Measurements from ENCODE around the gene ITGAD. TPM values are rescaled to one million over a fixed set of nuclear protein-coding genes. Genes with fewer than 3 reads are reported as not detected.

Gene ITGAD
- total and polyA plus RNA-seq, 2 donors (not counting 1 experiment from before 2014, with no cell fraction given): 0.19 TPM; not detected in 1

GRCh38 chr16:31404353-31405064 is 11.4 kb downstream of the ITGAD start:
- Histone ChIP-seq H2AFZ (ENCODE audit: insufficient read depth, low read depth, low read length, poor library complexity, severe bottlenecking) (peak overlapping the region; percentile 28), H4K20me1 (ENCODE audit: control insufficient read depth, insufficient read depth, low read length, poor library complexity, severe bottlenecking) (no peaks in the 10 kb centered on the region), H3K27me3 (replicated peaks in 1 of 4; ENCODE audit: control extremely low read depth in 1 of 4, control insufficient read depth in 3 of 4, insufficient read depth in 4 of 4, low read length in 3 of 4) (no peaks in the 10 kb centered on the region), H3K4me2 (replicated peaks; ENCODE audit: low read depth, low read length, poor library complexity, severe bottlenecking) (no peak overlapping the region), H3K27ac (ENCODE audit: low read length in 2 of 2) (no peak overlapping the region), H3K36me3 (replicated peaks in 1 of 2; ENCODE audit: control extremely low read depth in 1 of 2, control insufficient read depth in 1 of 2, extremely low read depth in 1 of 2, insufficient read depth in 2 of 2, low read length in 1 of 2) (no peaks in the 10 kb centered on the region), H3K4me1 (ENCODE audit: control insufficient read depth in 2 of 2, insufficient read depth in 2 of 2, low read length in 2 of 2) (peaks cover 0 to 7% of the 10 kb centered on the region in 2 donors), H3K4me3 (ENCODE audit: control extremely low read depth in 1 of 5, extremely low read depth in 1 of 5, insufficient read depth in 1 of 5, low read depth in 2 of 5, low read length in 4 of 5) (no peak overlapping the region), H3K9me3 (ENCODE audit: control extremely low read depth in 1 of 3, control insufficient read depth in 2 of 3, insufficient read depth in 1 of 3, low read length in 2 of 3) (peaks cover 0 to 9% (median 3%) of the 10 kb centered on the region in 3 donors), H3K79me2 (ENCODE audit: control insufficient read depth, insufficient read depth, low read length) (no peaks in the 10 kb centered on the region), H3K9ac (ENCODE audit: low read length) (no peak overlapping the region)
- H3K27me3 Mint-ChIP-seq: peaks cover 3% of the 10 kb centered on the region
- DNase-seq: no peak
- ATAC-seq (ENCODE audit: low read depth): no peak
- no peak overlapping the region for H3K27ac Mint-ChIP-seq
- H3K4me1 Mint-ChIP-seq: peaks cover 4% of the 10 kb centered on the region
- no peak for TF ChIP-seq EZH2 (IDR thresholded peaks at IDR 0.05; ENCODE audit: borderline replicate concordance, insufficient read depth, low read depth, low read length, poor library complexity, severe bottlenecking)
- TF ChIP-seq, protein P1, sequence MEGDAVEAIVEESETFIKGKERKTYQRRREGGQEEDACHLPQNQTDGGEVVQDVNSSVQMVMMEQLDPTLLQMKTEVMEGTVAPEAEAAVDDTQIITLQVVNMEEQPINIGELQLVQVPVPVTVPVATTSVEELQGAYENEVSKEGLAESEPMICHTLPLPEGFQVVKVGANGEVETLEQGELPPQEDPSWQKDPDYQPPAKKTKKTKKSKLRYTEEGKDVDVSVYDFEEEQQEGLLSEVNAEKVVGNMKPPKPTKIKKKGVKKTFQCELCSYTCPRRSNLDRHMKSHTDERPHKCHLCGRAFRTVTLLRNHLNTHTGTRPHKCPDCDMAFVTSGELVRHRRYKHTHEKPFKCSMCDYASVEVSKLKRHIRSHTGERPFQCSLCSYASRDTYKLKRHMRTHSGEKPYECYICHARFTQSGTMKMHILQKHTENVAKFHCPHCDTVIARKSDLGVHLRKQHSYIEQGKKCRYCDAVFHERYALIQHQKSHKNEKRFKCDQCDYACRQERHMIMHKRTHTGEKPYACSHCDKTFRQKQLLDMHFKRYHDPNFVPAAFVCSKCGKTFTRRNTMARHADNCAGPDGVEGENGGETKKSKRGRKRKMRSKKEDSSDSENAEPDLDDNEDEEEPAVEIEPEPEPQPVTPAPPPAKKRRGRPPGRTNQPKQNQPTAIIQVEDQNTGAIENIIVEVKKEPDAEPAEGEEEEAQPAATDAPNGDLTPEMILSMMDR (IDR thresholded peaks at IDR 0.05): no peak
- POLR2A ChIA-PET: no interaction called here
- intact Hi-C loops (cut with micrococcal nuclease): no loop called here
- no peaks in the 10 kb centered on the region for H3K9me3 Mint-ChIP-seq (ENCODE audit: insufficient read depth)
- CTCF ChIA-PET: no interaction called here
- 43% methylated on average over 9 of the region's 9 CpGs for WGBS (ENCODE audit: insufficient coverage)
- no peak overlapping the region for H3K4me3 Mint-ChIP-seq

DNA sequence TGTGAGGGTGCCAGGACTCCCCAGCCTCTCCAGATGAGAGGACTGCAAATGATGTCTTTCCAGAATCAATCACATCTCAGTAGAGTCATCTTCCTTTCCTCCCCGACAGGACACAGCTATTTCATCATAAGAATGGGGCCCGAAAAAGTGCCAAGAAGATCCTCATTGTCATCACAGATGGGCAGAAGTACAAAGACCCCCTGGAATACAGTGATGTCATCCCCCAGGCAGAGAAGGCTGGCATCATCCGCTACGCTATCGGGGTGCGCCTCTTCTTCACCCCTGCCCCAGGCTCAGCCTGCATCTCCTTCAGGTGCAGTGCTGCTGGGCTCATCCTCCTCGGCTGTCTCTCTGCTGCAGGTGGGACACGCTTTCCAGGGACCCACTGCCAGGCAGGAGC is 14.3 kb downstream of the ITGAD start:
- H3K9ac ChIP-seq (ENCODE audit: low read length): no peak overlapping the region
- 93% methylated on average over 8 of the region's 8 CpGs for WGBS (ENCODE audit: insufficient coverage)

More for the DNA sequence above, 14.3 kb downstream of the ITGAD start:
- TF ChIP-seq EZH2 (IDR thresholded peaks at IDR 0.05; ENCODE audit: borderline replicate concordance, insufficient read depth, low read depth, low read length, poor library complexity, severe bottlenecking): no peak
- TF ChIP-seq, protein P1 (IDR thresholded peaks at IDR 0.05): no peak
- no peak overlapping the region for H3K4me3 Mint-ChIP-seq
- Histone ChIP-seq H4K20me1 (ENCODE audit: control insufficient read depth, insufficient read depth, low read length, poor library complexity, severe bottlenecking) (no peaks in the 10 kb centered on the region), H3K4me2 (replicated peaks; ENCODE audit: low read depth, low read length, poor library complexity, severe bottlenecking) (no peak overlapping the region), H3K27me3 (replicated peaks in 1 of 4; ENCODE audit: control extremely low read depth in 1 of 4, control insufficient read depth in 3 of 4, insufficient read depth in 4 of 4, low read length in 3 of 4) (no peaks in the 10 kb centered on the region), H3K4me1 (ENCODE audit: control insufficient read depth in 2 of 2, insufficient read depth in 2 of 2, low read length in 2 of 2) (no peaks in the 10 kb centered on the region), H3K79me2 (ENCODE audit: control insufficient read depth, insufficient read depth, low read length) (no peaks in the 10 kb centered on the region), H3K27ac (ENCODE audit: low read length in 2 of 2) (no peak overlapping the region), H3K36me3 (replicated peaks in 1 of 2; ENCODE audit: control extremely low read depth in 1 of 2, control insufficient read depth in 1 of 2, extremely low read depth in 1 of 2, insufficient read depth in 2 of 2, low read length in 1 of 2) (no peaks in the 10 kb centered on the region), H2AFZ (ENCODE audit: insufficient read depth, low read depth, low read length, poor library complexity, severe bottlenecking) (no peak overlapping the region), H3K4me3 (ENCODE audit: control extremely low read depth in 1 of 5, extremely low read depth in 1 of 5, insufficient read depth in 1 of 5, low read depth in 2 of 5, low read length in 4 of 5) (no peak overlapping the region), H3K9me3 (ENCODE audit: control extremely low read depth in 1 of 3, control insufficient read depth in 2 of 3, insufficient read depth in 1 of 3, low read length in 2 of 3) (no peaks in the 10 kb centered on the region)
- ATAC-seq (ENCODE audit: low read depth) (no peak), DNase-seq (no peak)
- no peaks in the 10 kb centered on the region for H3K4me1 Mint-ChIP-seq
- ChIA-PET POLR2A (interaction anchor here (0.6 kb wide), 1 partner anchor 659 kb away, joined by 4 read pairs; no protein-coding TSS in a partner anchor), CTCF (no interaction called here)
- no peaks in the 10 kb centered on the region for H3K9me3 Mint-ChIP-seq (ENCODE audit: insufficient read depth)
- intact Hi-C loops (cut with micrococcal nuclease): no loop called here
- H3K27me3 Mint-ChIP-seq: peaks cover 3% of the 10 kb centered on the region
- H3K27ac Mint-ChIP-seq: no peak overlapping the region
